NCI-H524 (cell line): Measurements from ENCODE around the gene CPED1.
"Not testable (repeated sequence)": the region's sequence is repeated elsewhere in the genome, so short reads cannot be mapped to it uniquely, and the experiment has no call there.

Source experiments
- DNase-seq, 2 experiments: peaks; one replicate each; lab custom pipeline; 2025; lab: John Stamatoyannopoulos, UW

Gene CPED1

DNA sequence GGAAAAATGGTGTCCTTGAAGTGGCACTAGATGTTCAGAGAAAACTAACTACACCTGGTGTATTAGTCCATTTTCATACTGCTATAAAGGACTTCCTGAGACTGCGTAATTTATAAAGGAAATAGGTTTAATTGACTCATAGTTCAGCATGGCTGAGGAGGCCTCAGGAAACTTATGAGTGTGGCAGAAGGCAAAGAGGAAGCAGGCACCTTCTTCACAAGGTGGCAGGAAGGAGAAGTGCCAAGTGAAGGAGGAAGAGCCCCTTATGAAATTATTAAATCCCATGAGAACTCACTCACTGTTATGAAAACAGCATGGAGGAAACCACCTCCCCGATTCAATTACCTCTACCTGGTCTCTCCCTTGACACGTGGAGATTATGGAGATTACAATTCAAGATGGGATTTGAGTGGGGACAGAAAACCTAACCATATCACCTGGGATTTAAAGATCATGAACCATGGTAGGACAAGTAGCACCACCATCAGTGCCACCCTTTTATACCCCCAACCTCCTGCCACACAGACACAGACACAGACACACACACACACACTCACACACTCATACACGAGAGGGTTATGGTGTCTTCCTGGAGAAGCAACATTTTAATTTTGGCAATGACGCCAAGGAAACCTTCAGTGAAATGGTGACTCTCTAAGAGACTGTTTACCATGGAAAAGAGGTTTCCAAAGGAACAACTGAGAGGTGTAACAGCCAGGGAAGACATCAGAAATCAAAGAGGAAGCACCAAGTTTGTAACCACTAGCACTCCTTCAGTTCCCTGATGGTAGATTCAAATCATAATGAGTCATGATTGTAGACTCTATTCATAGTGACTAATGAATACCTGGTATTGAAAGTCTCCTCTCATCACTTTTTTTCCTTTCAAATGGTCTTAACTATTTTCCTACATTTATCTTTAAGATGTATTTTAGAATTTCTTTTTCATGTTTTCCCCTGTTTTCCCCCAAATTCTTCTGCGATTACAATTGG is 298.5 kb downstream of the CPED1 start:
- DNase-seq, result no peak

DNA sequence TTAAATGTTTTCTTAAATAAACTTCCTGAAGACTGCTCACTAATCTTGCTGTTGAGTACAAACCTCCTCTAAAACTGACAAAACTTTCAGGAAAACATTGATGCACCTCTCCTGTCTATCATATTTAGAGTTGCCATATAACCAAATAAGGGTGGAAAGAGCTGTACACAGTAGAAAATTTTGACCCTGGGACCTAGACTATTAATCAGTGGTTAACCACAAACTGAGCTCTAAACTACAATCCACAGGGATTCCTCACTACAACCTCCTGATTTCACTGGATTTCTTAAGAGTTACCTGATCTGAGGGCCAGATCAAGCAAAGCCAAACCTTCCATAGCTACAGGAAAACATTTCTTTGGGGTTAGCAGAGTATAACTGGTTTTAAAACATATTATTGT is 300.4 kb downstream of the CPED1 start:
- DNase-seq, result no peak

- not testable (repeated sequence) for DNase-seq
These were observed 301.4 kb downstream of the CPED1 start for GRCh38 chr7:121289930-121290329.

GRCh38 chr7:121294448-121294992 is 306.0 kb downstream of the CPED1 start:
- DNase-seq, result no peak

GRCh38 chr7:121297843-121298242 is 309.3 kb downstream of the CPED1 start:
- no peak for DNase-seq

- no peak for DNase-seq
These were observed 310.3 kb downstream of the CPED1 start for GRCh38 chr7:121298831-121299239.

DNA sequence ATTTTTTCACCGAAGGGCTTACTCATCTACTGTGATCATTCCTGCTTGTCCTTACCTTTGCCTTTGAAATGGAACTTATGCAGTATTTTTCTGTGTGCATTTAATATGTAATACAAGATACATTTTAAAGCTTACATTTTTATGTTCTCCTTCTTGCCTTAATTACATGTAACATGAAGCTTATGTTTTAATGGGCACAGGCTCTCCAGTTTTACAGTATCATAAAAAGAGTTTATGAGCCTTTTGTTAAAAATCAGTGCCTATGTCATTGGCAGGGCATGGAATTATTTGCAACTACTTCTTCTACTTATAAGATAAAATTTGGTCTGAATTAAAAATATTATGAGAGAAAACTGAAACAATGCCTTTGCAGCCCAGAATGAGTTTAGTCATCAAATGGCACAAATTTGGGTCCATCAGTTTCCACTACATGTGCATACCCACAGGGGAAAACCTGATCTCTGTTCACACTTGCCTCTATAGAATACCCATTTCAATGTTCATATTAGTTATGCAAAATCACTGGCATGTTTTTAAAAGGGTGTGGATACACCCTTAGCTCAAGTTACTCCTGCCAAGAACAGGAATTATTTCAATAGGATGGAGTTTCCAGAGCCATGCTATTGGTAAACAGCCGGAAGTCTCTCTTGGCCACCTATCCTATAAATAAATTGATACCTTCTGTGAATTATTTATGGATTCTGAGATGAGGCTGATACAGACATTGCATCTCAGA is 312.3 kb downstream of the CPED1 start:
- DNase-seq, result no peak

DNA sequence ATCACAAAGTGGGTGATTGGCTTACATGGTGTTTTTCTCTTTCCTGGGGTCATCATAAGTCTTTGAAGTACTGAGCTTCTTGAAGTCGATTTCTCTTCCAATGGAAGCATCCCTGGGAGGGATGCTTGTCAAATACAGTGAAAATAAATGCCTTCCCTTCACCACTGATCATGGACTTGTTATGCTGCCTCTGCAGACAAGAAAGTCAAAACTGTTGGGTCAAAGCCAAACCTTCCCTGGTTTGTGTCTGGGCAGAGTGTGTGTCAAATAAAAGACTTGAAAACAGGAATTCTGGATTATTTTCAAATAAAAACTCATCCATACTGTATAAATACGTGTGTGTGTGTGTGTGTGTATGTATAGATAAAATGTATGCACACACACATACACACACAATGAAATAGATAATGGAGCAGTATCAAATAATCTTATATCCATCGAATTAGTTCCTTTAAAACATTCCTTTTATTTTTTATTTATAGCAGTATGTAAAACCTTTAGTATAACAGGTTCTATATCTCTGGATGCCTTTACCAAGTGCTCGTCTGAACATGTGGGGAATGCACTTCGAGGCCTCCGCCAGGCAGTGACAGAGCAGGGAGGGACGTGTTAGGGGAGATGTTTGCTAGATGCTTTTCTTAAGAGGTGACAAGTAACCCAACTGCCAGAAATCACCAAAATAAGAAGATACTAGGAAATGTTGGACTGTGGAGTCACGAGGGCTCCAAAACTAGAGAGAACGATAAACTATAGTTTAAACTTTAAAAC is 313.1 kb downstream of the CPED1 start:
- no peak for DNase-seq

GRCh38 chr7:121302214-121302745 is 313.8 kb downstream of the CPED1 start:
- DNase-seq, result no peak

- no peak for DNase-seq
These were observed 315.1 kb downstream of the CPED1 start for GRCh38 chr7:121303422-121304101.

GRCh38 chr7:121304102-121304658 is 315.7 kb downstream of the CPED1 start:
- no peak for DNase-seq

- DNase-seq, result no peak
These were observed 316.6 kb downstream of the CPED1 start for GRCh38 chr7:121305109-121305508.

GRCh38 chr7:121306565-121306964 is 318.1 kb downstream of the CPED1 start:
- DNase-seq, result no peak

DNA sequence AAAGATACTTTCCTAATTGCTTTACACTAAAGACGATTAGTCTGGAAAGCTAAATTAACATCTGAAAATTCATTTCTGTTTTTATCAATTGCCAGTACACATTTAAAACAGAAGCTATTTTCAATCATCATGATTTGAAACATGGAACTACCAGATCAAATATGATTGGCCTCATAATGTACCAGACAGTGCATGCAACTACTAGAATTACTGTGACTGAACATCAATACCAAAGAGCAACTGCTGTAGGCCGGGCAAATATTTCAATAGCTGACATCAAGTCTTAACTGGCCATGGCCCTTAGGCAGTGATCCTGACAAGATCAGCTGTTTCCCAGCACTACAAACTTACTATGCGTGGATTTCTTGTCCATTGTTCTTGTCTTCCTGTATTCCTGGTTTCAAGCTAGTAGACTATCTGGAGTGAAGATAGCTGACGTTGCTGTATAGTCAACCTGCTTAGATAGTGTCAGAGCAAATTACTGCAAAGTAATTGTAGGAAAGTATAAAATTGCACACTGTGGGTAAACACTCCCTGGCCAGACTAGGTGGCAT is 318.6 kb downstream of the CPED1 start:
- no peak for DNase-seq

- DNase-seq, result no peak
These were observed 324.8 kb downstream of the CPED1 start for GRCh38 chr7:121313220-121313792.

DNA sequence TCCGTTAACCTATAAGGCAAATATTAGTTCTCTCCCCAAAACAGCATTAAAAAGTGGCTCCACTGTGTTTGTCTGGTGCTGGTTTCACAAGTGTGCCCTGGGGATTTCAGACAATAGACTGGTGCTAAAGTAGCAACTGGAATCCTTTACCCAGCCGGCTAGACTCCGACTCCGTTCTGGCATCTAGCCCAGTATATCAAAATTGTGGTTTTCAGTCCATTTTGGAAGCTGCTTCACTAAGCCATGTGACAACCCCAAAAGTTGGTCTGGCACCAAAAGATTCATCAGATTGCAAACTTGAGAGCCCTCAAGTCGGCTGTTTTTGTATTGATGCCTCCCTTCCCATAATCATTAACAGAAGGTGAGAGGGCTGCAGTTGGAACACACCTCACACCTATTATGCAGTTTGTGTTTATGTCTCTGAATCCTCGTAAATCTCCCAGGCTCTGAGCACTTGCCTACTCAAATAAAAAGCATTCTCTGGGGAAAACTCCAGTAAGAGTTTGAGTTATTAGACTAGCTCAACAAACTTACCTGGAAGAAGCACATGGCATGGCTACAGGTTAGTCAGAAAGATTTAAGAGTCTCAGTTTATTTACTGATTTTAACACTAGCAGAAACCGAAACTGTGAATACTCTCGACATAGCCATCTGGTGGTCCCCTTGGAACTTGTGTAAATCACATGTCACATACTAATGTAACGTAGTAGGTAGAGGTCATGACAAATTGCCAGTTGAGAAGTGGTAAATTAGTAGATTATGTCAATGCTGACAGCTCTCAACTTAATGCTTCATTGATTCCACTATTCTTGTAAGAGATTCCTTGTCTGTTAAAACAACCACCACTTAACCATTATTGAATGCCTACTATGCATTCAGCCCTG is 325.5 kb downstream of the CPED1 start:
- peak; percentile 79 to 91 for DNase-seq

DNA sequence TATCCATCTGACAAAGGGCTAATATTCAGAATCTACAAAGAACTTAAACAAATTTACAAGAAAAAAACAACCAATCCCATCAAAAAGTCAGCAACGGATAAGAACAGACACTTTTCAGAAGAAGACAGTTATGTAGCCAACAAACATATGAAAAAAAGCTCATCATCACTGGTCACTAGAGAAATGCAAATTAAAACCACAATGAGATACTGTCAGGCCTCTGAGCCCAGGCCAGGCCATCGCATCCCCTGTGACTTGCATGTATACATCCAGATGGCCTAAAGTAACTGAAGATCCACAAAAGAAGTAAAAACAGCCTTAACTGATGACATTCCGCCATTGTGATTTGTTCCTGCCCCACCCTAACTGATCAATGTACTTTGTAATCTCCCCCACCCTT is 326.7 kb downstream of the CPED1 start:
- not testable (repeated sequence) for DNase-seq

- DNase-seq, result no peak
These were observed 333.9 kb downstream of the CPED1 start for GRCh38 chr7:121322460-121322859.
